HepG2 (cell line): ENCODE measurements around the gene MAP3K2. TPM values are rescaled to one million over a fixed set of nuclear protein-coding genes. Genes with fewer than 3 reads are reported as not detected.

ENCODE experiments used
- ATAC-seq: fragments of 200-7000 bp; cut with Tn5 transposase; 3 replicates; pipeline ENCODE4 v1.9.1; 2020; ENCODE audit warnings: mild to moderate bottlenecking, moderate library complexity
- BruUV-seq: library from RNA; stranded (reverse); fragments of 400-500 nt; replicated peaks from 2 replicates; lab custom pipeline; 2021; lab: Mats Ljungman, UMichigan
- CTCF ChIA-PET: fragments of 300-600 bp; formaldehyde crosslinking; extraction: SDS; loops from one replicate; lab custom pipeline; 2021; ENCODE audit warnings: low total read pairs, inconsistent platforms, low intra/inter-chr PET ratio; lab: Yijun Ruan, JAX
- POLR2A ChIA-PET: fragments of 350-600 bp; sonication (Branson Sonifier 250); formaldehyde crosslinking; loops from one replicate; lab custom pipeline; 2020; ENCODE audit warnings: antibody characterized with exemption, inconsistent platforms; lab: Yijun Ruan, JAX
- DNase-seq: peaks from one replicate; pipeline ENCODE4 v3.0.0-alpha.2; 2015; ENCODE audit warnings: low spot score
- FAIRE-seq: peaks from 3 replicates; lab custom pipeline; 2011; peaks lifted over from hg19 to GRCh38; lab: Jason Lieb, UNC
- H2AFZ ChIP-seq: one replicate; pipeline ENCODE4 v1.6.1; 2011; ENCODE audit warnings: low read length, inconsistent platforms
- H3K27ac ChIP-seq: fragments of 300-600 bp; 3 replicates; pipeline ENCODE4 v1.8.0; 2011; ENCODE audit warnings: mixed run types, mild to moderate bottlenecking, mixed read lengths, low read length, inconsistent platforms; ENCODE audit not compliant: insufficient read depth; ENCODE audit errors: extremely low read length
- H3K27me3 ChIP-seq, 2 experiments: fragments of 200-600 bp in 1 of 2; 2 replicates in 1 of 2; 3 replicates in 1 of 2; pipeline versions ENCODE4 v1.6.0 to v1.8.0; 2011; ENCODE audit warnings: low read length in 2 of 2, mild to moderate bottlenecking in 2 of 2, moderate library complexity in 2 of 2, inconsistent platforms in 1 of 2; ENCODE audit not compliant: insufficient read depth in 2 of 2, control insufficient read depth in 1 of 2
- H3K36me3 ChIP-seq, 2 experiments: fragments of 200-600 bp in 1 of 2; replicated peaks in 1 of 2; 2 replicates in 1 of 2; 3 replicates in 1 of 2; pipeline versions ENCODE4 v1.5.1 to v1.8.0; 2011; ENCODE audit warnings: low read length in 2 of 2, inconsistent platforms in 1 of 2; ENCODE audit not compliant: insufficient read depth in 2 of 2, control insufficient read depth in 1 of 2
- H3K4me1 ChIP-seq: 2 replicates; pipeline ENCODE4 v1.5.1; 2012; ENCODE audit warnings: low read length, inconsistent platforms; ENCODE audit not compliant: insufficient read depth
- H3K4me2 ChIP-seq: 2 replicates; pipeline ENCODE4 v1.6.0; 2011; ENCODE audit warnings: low read depth, low read length, inconsistent platforms
- H3K4me3 ChIP-seq, 3 experiments: fragments of 200-600 bp in 1 of 3; sonication (generic), shearing (Covaris generic) in 1 of 3; replicated peaks in 1 of 3; 2 replicates each; pipeline ENCODE4 v1.5.1; 2011 to 2016; ENCODE audit warnings: low read length in 3 of 3, inconsistent platforms in 2 of 3, low read depth in 2 of 3, mild to moderate bottlenecking in 2 of 3, control low read depth in 1 of 3, mixed read lengths in 1 of 3; ENCODE audit not compliant: insufficient read depth in 1 of 3
- H3K79me2 ChIP-seq: one replicate; pipeline ENCODE4 v1.6.1; 2011; ENCODE audit warnings: low read length, inconsistent platforms; ENCODE audit not compliant: insufficient read depth
- H3K9ac ChIP-seq: 2 replicates; pipeline ENCODE4 v1.6.0; 2011; ENCODE audit warnings: mild to moderate bottlenecking, low read depth, low read length, inconsistent platforms; ENCODE audit not compliant: insufficient read depth
- H3K9me3 ChIP-seq: 2 replicates; pipeline ENCODE4 v1.5.1; 2012; ENCODE audit warnings: mild to moderate bottlenecking, low read length
- H4K20me1 ChIP-seq: 2 replicates; pipeline ENCODE4 v1.6.0; 2011; ENCODE audit warnings: inconsistent platforms, mild to moderate bottlenecking, low read length, moderate library complexity; ENCODE audit not compliant: insufficient read depth
- CENPT ChIP-seq: sonication (generic); formaldehyde crosslinking; IDR thresholded peaks from 2 replicates; pipeline ENCODE4 v1.8.0; 2022; ENCODE audit warnings: low read depth, mild to moderate bottlenecking, moderate library complexity, missing genetic modification reagents
- MTF1 ChIP-seq: sonication (generic); formaldehyde crosslinking; IDR thresholded peaks from 2 replicates; pipeline ENCODE4 v1.5.0; 2020; ENCODE audit warnings: missing genetic modification reagents
- REL ChIP-seq: sonication (generic); formaldehyde crosslinking; conservative IDR thresholded peaks from 2 replicates; pipeline ENCODE4 v1.8.0; 2022; ENCODE audit warnings: mild to moderate bottlenecking, missing genetic modification reagents, moderate library complexity
- TRIM24 ChIP-seq: sonication (generic); formaldehyde crosslinking; IDR thresholded peaks from 2 replicates; pipeline ENCODE4 v1.8.0; 2022; ENCODE audit warnings: mild to moderate bottlenecking, missing genetic modification reagents
- ZC3H13 ChIP-seq: sonication (generic); formaldehyde crosslinking; IDR thresholded peaks from 2 replicates; pipeline ENCODE4 v1.8.1; 2023; ENCODE audit warnings: mild to moderate bottlenecking, missing genetic modification reagents, moderate library complexity
- ZNF263 ChIP-seq: sonication (generic); formaldehyde crosslinking; IDR thresholded peaks from 2 replicates; pipeline ENCODE4 v1.4.0; 2020; ENCODE audit warnings: missing genetic modification reagents
- ZNF329 ChIP-seq: sonication (generic); formaldehyde crosslinking; IDR thresholded peaks from 2 replicates; pipeline ENCODE4 v1.9.0; 2021; ENCODE audit warnings: low read depth, mild to moderate bottlenecking, missing genetic modification reagents
- WGBS: methylation state at CpG from one replicate; pipeline ENCODE4 v1.1.6; 2017; ENCODE audit warnings: low lambda C conversion rate; 5-methylcytosine and 5-hydroxymethylcytosine counted together
- in situ Hi-C: cut with HindIII; loops from 2 replicates; pipeline ENCODE4 v1.10.0; 2017; ENCODE audit warnings: low pct_unique_long_range_greater_than_20kb; ENCODE audit not compliant: extremely low pct_ligation_motif_present
- intact Hi-C: fragments of 100-400 bp; cut with micrococcal nuclease; formaldehyde crosslinking; loops from one replicate; pipeline ENCODE4 v1.10.0; 2022; ENCODE audit not compliant: unreplicated experiment
- polyA plus RNA-seq, 8 experiments: library from polyadenylated mRNA; depleted of rRNA in 3 of 8; stranded (reverse) in 7 of 8; unstranded in 1 of 8; fragments of >200 nt; fragmentation: Illumina TruSeq in 4 of 8; extraction: Trizol in 4 of 8; gene quantifications; 2 replicates each; pipeline versions ENCODE4 v1.2.1 to v1.2.3, GENCODE V29; 2011 to 2016; ENCODE audit warnings: low read depth in 4 of 8, missing spikeins in 1 of 8, mixed read lengths in 1 of 8; ENCODE audit not compliant: insufficient read depth in 1 of 8
- total RNA-seq, 5 experiments: library from RNA; depleted of rRNA; stranded (reverse); fragments of >200 nt; fragmentation: Illumina TruSeq; extraction: Trizol; gene quantifications; 2 replicates each; pipeline ENCODE4 v1.2.3, GENCODE V29; 2016; ENCODE audit warnings: low read depth in 1 of 5
- TF ChIP-seq, protein P1 (sequence below), 2 experiments: IDR thresholded peaks; 2 replicates each; pipeline ENCODE4 v1.6.1; 2011 to 2012; ENCODE audit warnings: low read length in 2 of 2, borderline replicate concordance in 1 of 2, low read depth in 1 of 2, mild to moderate bottlenecking in 1 of 2, moderate library complexity in 1 of 2

Gene MAP3K2
- total and polyA plus RNA-seq, 2 of the 13 experiments (the other 11 are each of a cell fraction or from before 2014, with no cell fraction given) = 12.2 to 37.2 TPM

GRCh38 chr2:127404466-127405254, 16.9 kb upstream of the MAP3K2 start:
- H3K27ac ChIP-seq = no peak overlapping the region
- DNase-seq = no peak
- no peak for ATAC-seq
- H2AFZ ChIP-seq = no peak overlapping the region
- no peaks in the 10 kb centered on the region for H3K36me3 ChIP-seq
- no peak for TF ChIP-seq ZC3H13 (CRISPR knock-in tag)
- TF ChIP-seq ZNF329 = peak; percentile 88
- no peak for TF ChIP-seq MTF1 (CRISPR knock-in tag)
- no peak for TF ChIP-seq REL (CRISPR knock-in tag)
- no peak for TF ChIP-seq CENPT
- TF ChIP-seq TRIM24 (CRISPR knock-in tag) = no peak
- no TSS peak for BruUV-seq
- intact Hi-C loops (no loop called here), in situ Hi-C loops (no loop called here)
- H3K79me2 ChIP-seq = no peaks in the 10 kb centered on the region
- peaks cover 56% of the 10 kb centered on the region for H3K4me1 ChIP-seq
- CTCF ChIA-PET = no interaction called here
- 91% methylated on average over 4 of the region's 7 CpGs for WGBS
- no peak overlapping the region for H3K4me2 ChIP-seq
- no peak overlapping the region for H3K9ac ChIP-seq
- no peaks in the 10 kb centered on the region for H4K20me1 ChIP-seq
- H3K9me3 ChIP-seq = no peaks in the 10 kb centered on the region
- no peak overlapping the region for H3K4me3 ChIP-seq
- POLR2A ChIA-PET = interaction anchor here (1.2 to 1.5 kb wide), 2 partner anchors 16 to 18 kb away, joined by 3 read pairs; partner anchors contain the start of gene MAP3K2
- no peak for FAIRE-seq
- no peaks in the 10 kb centered on the region for H3K27me3 ChIP-seq

DNA sequence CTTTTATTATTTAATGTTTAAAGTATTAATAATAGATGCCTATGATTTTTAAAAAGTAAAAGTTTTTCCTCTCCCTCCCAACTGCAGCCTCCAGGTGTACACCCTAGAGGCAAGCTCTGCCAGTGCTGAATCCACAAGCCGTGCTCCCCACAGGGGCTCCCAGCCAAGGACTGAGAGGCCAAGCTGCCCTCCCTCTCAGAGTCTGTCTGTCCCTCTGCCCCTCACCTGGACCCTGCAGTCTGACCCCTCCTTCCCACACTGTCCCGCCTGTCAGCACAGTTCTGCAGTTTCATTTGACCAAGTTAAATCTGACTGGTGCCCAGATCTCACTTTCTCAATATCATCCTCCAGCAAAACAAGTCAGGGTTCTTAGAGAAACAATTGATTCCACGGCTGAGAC, 15.7 kb upstream of the MAP3K2 start:
- Histone ChIP-seq H3K27me3 (no peaks in the 10 kb centered on the region), H3K79me2 (no peaks in the 10 kb centered on the region), H3K9ac (no peak overlapping the region), H3K4me3 (no peak overlapping the region), H2AFZ (no peak overlapping the region), H3K4me1 (peaks cover 51% of the 10 kb centered on the region), H3K27ac (no peak overlapping the region), H3K9me3 (no peaks in the 10 kb centered on the region), H3K36me3 (no peaks in the 10 kb centered on the region), H4K20me1 (no peaks in the 10 kb centered on the region), H3K4me2 (no peak overlapping the region)
- CTCF ChIA-PET = no interaction called here
- BruUV-seq = no TSS peak
- intact Hi-C loops = no loop called here
- in situ Hi-C loops = no loop called here
- ATAC-seq (no peak), DNase-seq (no peak), FAIRE-seq (peak; percentile 4)
- POLR2A ChIA-PET = interaction anchor here (1.2 kb wide), 1 partner anchor 15 kb away, joined by 3 read pairs; the partner anchor contains the start of gene MAP3K2
- TF ChIP-seq, protein P1, sequence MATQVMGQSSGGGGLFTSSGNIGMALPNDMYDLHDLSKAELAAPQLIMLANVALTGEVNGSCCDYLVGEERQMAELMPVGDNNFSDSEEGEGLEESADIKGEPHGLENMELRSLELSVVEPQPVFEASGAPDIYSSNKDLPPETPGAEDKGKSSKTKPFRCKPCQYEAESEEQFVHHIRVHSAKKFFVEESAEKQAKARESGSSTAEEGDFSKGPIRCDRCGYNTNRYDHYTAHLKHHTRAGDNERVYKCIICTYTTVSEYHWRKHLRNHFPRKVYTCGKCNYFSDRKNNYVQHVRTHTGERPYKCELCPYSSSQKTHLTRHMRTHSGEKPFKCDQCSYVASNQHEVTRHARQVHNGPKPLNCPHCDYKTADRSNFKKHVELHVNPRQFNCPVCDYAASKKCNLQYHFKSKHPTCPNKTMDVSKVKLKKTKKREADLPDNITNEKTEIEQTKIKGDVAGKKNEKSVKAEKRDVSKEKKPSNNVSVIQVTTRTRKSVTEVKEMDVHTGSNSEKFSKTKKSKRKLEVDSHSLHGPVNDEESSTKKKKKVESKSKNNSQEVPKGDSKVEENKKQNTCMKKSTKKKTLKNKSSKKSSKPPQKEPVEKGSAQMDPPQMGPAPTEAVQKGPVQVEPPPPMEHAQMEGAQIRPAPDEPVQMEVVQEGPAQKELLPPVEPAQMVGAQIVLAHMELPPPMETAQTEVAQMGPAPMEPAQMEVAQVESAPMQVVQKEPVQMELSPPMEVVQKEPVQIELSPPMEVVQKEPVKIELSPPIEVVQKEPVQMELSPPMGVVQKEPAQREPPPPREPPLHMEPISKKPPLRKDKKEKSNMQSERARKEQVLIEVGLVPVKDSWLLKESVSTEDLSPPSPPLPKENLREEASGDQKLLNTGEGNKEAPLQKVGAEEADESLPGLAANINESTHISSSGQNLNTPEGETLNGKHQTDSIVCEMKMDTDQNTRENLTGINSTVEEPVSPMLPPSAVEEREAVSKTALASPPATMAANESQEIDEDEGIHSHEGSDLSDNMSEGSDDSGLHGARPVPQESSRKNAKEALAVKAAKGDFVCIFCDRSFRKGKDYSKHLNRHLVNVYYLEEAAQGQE (IDR thresholded peaks at IDR 0.05; ENCODE audit: borderline replicate concordance in 1 of 2, low read depth in 1 of 2, low read length in 2 of 2) = no peak
- peak; percentile 89 for TF ChIP-seq ZNF263 (CRISPR knock-in tag)
- 50% methylated on average over 3 of the region's 3 CpGs for WGBS
